HFFc6 (cell line): Measurements from ENCODE around the gene LRP2BP. TPM values are rescaled to one million over a fixed set of nuclear protein-coding genes. Genes with fewer than 3 reads are reported as not detected.
A peak's percentile ranks its signal among the peaks of the same experiment; 100 is the strongest.

ENCODE experiments used
- DNase-seq: peaks from one replicate; pipeline ENCODE4 v3.0.0-alpha.2; 2018
- H3K27ac Mint-ChIP-seq: 2 replicates; pipeline ENCODE4 v1.8.0; 2020; ENCODE audit warnings: mild to moderate bottlenecking, mixed read lengths
- H3K27me3 Mint-ChIP-seq: 2 replicates; pipeline ENCODE4 v1.8.0; 2021; ENCODE audit warnings: mild to moderate bottlenecking, moderate library complexity, mixed read lengths; ENCODE audit not compliant: insufficient read depth
- H3K36me3 Mint-ChIP-seq: 2 replicates; pipeline ENCODE4 v1.8.0; 2021; ENCODE audit warnings: low read depth, mixed read lengths
- H3K4me1 Mint-ChIP-seq: 2 replicates; pipeline ENCODE4 v1.8.0; 2020; ENCODE audit warnings: low read depth, mixed read lengths
- H3K4me3 Mint-ChIP-seq: 2 replicates; pipeline ENCODE4 v1.8.0; 2020; ENCODE audit warnings: mild to moderate bottlenecking, moderate library complexity, mixed read lengths
- H3K9me3 Mint-ChIP-seq: 2 replicates; pipeline ENCODE4 v1.8.0; 2020; ENCODE audit warnings: mild to moderate bottlenecking, mixed read lengths
- CTCF ChIP-seq: fragments of 200-600 bp; sonication (generic); IDR thresholded peaks from 2 replicates; pipeline ENCODE4 v1.5.0; 2021; ENCODE audit warnings: antibody characterized with exemption, mild to moderate bottlenecking
- total RNA-seq, 6 experiments: library from RNA; stranded (reverse); fragmentation: NEBNext Ultra II Directional; extraction: Animal tissue kit (Norgen Biotek cat#: 25700); gene quantifications; 2 replicates in 1 of 6; 3 replicates in 5 of 6; pipeline ENCODE4 v1.2.3, GENCODE V29; 2021

Gene LRP2BP
- total RNA-seq, 6 experiments from 2014 or later: 0.13 to 0.47 (median 0.24) TPM

- Mint-ChIP-seq H3K27ac (no peak overlapping the region), H3K9me3 (no peaks in the 10 kb centered on the region), H3K4me3 (no peak overlapping the region), H3K36me3 (peaks cover 57% of the 10 kb centered on the region), H3K27me3 (no peaks in the 10 kb centered on the region; the same call in 1 of the 2 replicates), H3K4me1 (peaks cover 21% of the 10 kb centered on the region)
- DNase-seq: no peak
- no peak for TF ChIP-seq CTCF
These were observed 43.0 kb downstream of the LRP2BP start for GRCh38 chr4:185352741-185353140.

DNA sequence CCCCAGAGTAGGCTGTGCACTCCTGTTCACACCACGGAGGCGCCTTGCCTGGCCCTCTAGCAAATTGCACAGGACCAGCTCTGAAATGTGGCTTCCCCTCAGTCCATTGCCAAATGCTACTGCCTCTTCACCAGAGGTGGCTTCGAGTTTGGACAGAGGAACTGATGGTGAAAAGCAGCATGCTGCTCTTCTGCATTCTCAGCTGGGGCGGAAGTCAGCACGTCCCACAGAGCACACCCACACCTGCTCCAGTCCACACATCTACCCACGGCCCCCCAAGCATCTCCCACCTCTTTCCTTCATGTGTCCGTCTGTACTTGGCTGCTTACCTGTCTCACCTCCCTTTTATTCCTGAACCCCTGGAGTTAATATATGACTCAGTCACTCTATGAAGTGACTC, 43.5 kb downstream of the LRP2BP start:
- no peak for TF ChIP-seq CTCF
- no peak overlapping the region for H3K27ac Mint-ChIP-seq
- no peaks in the 10 kb centered on the region; the same call in 1 of the 2 replicates for H3K27me3 Mint-ChIP-seq
- no peaks in the 10 kb centered on the region for H3K9me3 Mint-ChIP-seq
- H3K36me3 Mint-ChIP-seq: peaks cover 56% of the 10 kb centered on the region
- H3K4me3 Mint-ChIP-seq: no peak overlapping the region
- H3K4me1 Mint-ChIP-seq: peaks cover 16% of the 10 kb centered on the region
- DNase-seq: no peak

- Mint-ChIP-seq H3K9me3 (no peaks in the 10 kb centered on the region), H3K4me1 (peaks cover 11% of the 10 kb centered on the region), H3K27ac (no peak overlapping the region), H3K36me3 (peaks cover 58% of the 10 kb centered on the region), H3K27me3 (no peaks in the 10 kb centered on the region; the same call in 1 of the 2 replicates), H3K4me3 (no peak overlapping the region)
- TF ChIP-seq CTCF: no peak
- DNase-seq: no peak
These were observed 44.0 kb downstream of the LRP2BP start for GRCh38 chr4:185351691-185352090.

DNA sequence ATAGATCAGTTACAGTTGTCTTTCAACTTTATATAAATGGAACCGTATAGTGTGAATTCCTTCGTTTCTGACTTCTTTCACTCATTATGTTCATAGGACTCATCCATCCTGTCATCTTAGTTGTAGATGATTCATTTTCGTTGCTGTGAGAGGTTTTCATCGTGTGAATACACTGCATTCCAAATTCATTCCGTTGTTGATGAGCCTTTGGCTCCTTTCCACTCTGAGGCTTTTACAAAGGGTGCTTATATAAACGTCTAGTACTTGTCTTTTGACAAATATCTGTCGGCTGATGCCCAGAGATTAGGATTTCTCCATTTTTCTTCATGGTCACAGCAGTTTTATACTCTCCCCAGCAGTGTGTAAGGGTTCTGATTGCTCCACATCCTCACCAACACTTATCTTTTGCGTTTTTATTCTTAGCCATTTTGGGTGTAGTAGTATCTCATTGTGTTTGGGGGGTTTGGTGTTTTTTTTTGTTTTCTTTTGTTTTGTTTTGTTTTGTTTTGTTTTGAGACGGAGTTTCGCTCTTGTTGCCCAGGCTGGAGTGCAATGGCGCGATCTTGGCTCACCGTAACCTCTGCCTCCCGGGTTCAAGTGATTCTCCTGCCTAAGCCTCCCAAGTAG, 48.6 kb downstream of the LRP2BP start:
- H3K27me3 Mint-ChIP-seq: no peaks in the 10 kb centered on the region; the same call in 1 of the 2 replicates
- no peaks in the 10 kb centered on the region for H3K9me3 Mint-ChIP-seq
- H3K27ac Mint-ChIP-seq: no peak overlapping the region
- H3K4me3 Mint-ChIP-seq: no peak overlapping the region
- H3K36me3 Mint-ChIP-seq: peaks cover 60% of the 10 kb centered on the region
- no peak for TF ChIP-seq CTCF
- DNase-seq: no peak
- H3K4me1 Mint-ChIP-seq: peaks cover 21% of the 10 kb centered on the region

- no peak for TF ChIP-seq CTCF
- no peaks in the 10 kb centered on the region for H3K9me3 Mint-ChIP-seq
- peaks cover 56% of the 10 kb centered on the region for H3K36me3 Mint-ChIP-seq
- H3K27me3 Mint-ChIP-seq: no peaks in the 10 kb centered on the region; the same call in none of the 2 replicates
- peak overlapping the region; percentile 85 for H3K27ac Mint-ChIP-seq
- H3K4me3 Mint-ChIP-seq: no peak overlapping the region
- DNase-seq: no peak
- H3K4me1 Mint-ChIP-seq: peaks cover 21% of the 10 kb centered on the region
These were observed 50.8 kb downstream of the LRP2BP start for GRCh38 chr4:185344743-185345538.
